Activated naive CD4-positive, alpha-beta T cell (primary cell): ENCODE results near the gene ANKUB1.

ENCODE experiments used
- DNase-seq, 4 experiments: peaks; one replicate each; lab custom pipeline; 2025; lab: John Stamatoyannopoulos, UW

Gene ANKUB1

DNA sequence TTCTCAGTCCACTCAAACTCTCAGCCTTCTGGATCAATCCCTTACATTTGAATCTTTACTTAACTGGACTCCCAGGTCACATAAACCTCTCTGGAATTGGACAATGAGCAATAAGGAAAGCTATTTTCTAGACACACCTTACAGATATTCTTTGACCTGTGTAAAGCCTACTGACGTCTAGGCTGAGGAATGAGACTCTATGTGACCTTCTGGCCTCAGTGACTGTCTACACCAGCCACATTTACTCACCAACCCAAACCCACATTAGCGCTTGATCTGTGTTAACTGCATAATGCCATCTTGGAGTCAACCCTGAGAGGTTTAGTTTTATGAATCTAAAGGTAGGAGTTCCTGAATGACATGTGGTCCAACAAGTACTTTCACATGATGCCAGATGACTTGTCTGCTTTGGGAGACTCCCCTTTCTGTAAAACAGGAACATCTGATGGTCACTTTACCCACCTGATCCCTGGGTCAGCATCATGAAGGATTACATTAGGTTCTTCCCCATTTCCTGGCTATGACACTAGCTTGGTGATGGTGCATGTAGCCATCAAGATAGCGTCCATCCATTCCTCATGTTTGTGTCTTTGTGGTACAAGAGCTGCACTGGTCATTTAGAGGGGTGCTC is 28.7 kb downstream of the ANKUB1 start:
- no peak for DNase-seq

DNA sequence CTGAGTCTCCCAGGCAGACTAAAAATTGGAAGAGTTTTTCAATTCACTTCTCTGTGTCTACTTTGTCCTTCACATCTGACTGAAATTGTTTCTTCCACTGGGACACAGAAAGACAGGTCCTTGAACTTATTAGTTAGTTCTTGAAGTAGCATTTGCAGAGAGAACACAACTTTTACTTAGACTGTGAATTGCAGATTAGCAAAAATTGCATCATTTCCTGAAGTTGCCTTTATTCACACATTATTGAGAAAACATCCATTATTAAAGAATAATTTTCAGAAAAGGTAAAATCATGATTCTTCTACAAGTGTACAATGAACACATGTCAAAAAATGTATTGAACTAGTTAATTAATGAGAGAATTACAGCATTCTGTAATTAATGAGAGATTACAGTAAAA is 38.6 kb downstream of the ANKUB1 start:
- DNase-seq: no peak

DNA sequence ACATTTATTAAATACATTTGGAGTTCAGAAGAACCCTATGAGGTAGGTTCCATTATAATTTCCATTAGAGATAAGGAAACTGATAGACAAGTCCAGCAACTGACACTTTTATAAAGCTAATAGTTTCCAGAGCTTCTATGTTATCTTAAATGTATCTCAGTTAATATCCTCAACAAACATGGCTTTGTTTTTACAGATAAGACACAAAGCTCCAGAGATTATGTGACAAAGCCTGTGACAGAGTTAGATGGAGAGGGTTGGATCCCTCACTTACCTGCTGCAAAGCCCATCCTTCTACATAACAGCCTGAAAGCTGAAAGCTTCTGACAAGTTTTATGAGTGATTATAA is 39.6 kb downstream of the ANKUB1 start:
- DNase-seq: no peak

DNA sequence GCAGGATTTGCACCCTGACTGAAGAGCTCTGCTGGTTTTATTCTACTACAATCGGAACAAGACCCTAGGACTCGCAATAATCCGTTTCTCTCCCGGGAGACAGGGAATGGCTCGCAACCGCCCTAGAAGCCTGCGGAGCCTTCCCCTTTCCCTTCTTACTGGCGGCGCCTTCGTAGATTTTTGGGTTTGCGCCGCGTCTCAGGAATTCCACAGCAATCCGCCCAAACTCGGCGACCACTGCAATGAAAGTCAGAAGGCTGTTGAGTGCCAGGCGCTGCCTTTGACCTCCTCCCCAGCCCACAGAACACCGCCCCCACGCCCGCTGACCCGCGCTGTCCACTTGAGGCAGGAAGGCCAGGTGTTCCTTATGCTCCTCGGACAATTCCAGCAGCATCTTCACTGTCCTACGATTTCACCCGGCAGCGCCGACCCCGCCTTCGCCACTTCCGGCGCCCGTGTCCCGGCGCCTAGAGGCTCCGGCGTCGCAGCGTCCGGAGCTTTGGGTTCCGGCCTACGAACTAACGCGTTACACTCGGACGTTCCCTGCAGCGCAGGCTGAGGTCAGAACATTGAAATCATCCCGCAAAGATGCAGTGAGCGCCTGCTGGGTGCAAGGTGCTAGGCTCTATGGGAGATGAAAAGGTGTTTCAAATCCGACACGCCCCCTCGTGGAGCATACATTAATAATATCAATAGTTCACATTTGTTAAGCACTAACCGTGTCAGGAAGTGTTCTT is 40.1 kb downstream of the ANKUB1 start, which contains the start of gene COMMD2:
COMMD2 (minus strand) TSS at position 439 of the 737 bp plus-strand sequence; CDS start at position 394, 45 bp downstream.
- peak; percentile 43 to 56 (median 47) for DNase-seq

DNA sequence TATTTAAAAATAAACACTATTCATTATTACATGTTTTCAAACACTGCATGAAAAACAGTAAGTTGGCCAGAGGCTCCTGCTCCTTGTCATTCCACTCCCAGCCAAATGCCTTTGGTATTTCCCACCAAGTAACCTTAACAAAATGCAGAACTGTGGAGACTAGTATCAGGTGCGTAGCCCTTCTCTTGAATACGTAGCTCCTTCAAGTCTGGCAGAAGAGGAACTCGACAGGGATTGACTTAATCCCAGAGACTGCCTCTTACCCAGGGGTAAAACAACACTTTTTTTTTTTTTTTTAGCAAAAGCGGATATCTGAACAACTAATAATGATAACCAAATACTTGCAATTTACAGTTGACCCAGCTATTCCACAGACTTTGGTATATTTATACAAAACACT is 40.8 kb downstream of the ANKUB1 start:
- no peak for DNase-seq

DNA sequence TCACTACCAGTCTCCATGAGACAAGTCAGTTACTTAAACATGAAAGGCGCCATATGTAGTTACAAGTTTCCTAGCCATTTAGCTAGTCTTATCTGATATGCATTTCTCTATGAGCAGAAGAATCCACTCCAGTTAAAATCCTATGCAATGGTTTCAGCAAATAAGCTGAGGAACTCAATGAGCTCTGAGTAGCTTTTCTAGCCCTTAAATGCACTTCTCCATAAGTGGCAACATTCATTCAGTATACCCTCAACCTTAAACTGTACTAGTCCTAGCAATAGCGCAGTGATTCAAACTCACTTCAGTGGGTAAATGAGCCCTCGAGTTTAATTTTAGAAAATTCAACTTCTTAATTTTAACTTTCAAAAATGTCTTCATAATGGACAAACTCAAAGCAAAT is 47.7 kb downstream of the ANKUB1 start:
- no peak for DNase-seq

DNA sequence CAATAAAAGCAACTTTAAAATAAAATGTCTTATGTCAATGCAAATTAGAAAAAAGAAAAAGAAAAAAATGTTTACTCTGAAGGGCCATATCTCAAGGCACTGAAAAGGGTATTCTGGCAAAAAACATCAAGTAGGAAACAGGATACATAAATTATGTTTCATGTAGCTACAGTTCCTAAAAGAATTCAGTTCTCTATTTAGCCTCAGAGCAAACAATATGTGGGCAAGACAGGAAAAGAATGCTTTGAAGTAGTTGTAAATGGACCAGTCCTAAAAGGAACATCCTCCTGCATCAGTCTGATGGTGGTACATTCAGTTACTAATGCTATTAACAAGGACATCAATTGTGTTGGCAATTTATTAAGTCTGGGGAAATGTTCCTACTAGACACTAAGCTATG is 48.2 kb downstream of the ANKUB1 start:
- no peak for DNase-seq

DNA sequence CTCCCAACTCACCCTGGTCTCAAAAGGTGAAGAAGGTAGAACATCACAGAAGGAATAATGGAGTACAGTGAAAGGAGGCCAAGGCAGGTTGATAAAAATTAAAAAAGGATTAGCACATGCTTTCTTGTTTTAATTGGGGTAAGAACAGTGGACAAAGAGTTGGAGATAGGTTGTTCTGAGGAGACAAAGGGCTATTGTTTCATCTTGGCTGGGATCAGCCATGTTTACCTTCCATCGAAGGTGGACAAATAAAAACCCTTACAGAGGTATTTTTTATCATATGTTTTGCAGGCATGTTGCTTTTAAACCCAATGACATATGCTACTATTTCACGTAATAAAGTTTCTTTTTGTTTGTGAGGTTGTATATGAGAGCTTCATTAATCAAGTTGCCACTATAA is 53.0 kb downstream of the ANKUB1 start:
- DNase-seq: no peak

DNA sequence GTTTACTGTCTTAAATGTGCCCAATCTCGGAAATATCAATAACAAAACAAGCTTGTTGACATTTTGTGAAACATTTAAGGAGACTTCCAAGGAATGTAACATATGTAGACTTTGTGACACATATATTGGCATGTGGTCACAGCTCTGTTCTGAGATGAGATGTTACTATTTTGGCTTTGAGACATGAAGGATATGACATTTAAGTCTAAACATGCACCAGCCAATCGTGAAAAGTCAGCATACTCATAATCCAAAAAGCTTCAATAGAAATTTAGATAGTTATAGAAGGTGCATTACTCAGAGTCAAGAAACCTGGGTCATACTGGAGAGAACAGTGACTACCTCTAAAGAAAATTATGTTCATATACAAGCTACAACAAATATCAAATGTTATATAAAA is 53.5 kb downstream of the ANKUB1 start:
- no peak for DNase-seq

DNA sequence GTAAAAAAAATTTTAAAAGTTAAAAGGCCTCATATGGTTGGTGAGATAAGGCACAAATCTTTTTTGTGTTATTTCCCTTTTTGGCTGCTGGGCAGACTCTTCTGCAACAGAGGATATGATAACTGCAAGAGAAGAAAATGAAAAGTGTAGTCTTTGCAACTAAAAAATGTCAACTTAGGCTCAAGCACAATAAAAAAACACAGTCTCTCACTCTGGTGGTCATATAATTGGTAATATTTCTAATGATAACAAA is 55.5 kb downstream of the ANKUB1 start:
- no peak for DNase-seq

DNA sequence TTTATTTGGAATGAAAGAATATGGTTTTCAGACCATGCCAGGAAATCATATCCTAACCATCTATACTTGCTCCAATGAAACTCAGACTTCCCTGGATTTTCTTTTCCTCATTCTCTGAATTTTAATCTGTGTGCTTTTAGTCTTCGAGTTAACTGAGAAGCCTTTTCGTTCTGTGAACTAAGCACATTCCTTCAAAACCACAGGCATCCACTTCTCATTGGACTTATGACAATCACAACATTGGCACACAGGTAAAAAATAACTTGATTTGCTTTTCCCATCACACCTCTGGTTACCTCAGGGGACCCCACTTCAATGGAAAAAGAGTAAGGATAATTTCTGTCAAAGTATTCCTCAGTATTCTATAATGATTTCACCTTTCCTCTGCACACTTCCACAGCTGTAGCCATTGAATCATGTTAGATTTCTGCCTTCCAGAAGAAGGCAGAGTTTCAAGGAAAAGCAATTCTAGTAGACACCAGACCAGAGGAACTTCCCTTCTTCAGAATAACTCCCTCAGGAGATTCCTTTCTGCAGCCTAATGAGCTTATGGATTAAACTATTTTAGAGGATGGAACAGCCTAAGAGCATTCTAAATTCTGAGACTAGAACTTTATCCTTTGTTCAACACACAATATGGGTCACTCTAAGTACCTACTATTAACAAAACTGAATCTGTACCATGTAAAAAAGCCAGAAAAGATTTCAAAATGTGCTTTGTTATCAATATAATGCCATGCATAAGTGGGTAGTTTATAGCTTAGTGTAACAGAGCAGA is 56.0 kb downstream of the ANKUB1 start:
- no peak for DNase-seq

DNA sequence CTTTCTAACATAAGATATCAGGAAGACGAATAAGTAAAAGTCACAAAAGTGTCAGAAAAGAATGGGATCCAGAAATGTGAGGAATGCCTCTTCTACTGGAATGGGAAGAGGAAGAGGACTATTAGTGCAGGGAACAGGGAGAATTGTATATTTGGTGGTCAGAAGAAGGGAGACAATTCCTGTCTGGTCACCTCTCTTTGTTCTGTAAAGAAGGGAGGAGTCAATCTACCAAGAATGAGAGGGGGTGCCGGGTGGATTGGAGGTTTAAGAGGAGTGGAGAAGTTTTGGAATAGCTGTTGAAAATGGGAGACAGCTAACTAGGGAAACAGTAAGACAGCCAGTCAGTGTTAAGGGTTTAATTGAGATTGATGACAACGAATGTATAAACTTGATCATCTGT is 60.1 kb downstream of the ANKUB1 start:
- DNase-seq: no peak

DNA sequence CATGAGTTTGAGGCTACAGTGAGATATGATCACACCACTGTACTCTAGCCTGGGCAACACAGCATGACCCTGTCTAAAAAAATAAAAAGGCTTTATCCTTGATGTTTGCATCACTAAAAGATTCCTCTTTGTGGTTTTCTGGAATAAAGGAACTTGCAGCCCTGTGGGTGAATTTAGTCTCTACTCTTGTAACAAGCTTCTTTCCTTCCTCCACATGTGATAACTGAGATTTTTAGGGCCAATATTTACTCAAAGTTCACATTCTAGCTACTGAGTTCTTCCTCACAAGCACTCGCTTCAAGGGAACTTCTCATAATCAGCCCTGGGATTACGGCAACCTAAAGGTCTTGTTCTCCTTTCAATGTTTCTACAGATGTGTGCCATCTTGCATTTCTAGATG is 64.7 kb downstream of the ANKUB1 start:
- no peak for DNase-seq

DNA sequence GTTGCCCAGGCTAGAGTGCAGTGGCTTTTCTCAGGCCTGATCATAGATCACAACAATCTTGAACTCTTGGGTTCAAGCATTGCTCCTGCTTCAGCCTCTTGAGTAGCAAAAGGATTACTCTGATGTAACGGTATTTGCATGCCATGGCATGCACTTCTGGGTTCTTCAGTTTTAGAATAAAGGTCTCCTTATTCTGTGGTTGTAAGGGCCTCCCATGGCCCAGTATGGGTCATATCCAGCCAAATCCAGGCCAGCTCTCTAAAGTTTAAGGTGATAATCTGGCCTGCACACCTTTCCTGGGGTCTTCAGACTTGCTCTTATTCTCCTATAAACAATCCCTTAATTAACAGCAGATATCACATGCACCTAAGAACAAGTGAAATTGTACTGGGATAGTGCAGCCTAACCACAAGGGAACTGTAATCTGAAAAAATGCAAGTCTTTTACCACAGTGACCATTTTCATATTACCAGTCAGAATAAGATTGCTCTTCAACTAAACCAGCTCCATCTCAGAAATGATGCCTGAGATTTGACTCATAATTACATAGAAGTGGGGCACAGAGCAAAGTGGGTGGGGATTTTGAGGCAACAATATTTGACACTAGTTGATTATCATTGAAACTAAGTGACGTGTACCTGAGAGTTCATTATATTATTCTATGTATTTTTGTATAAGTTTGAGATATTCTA is 65.5 kb downstream of the ANKUB1 start:
- no peak for DNase-seq

DNA sequence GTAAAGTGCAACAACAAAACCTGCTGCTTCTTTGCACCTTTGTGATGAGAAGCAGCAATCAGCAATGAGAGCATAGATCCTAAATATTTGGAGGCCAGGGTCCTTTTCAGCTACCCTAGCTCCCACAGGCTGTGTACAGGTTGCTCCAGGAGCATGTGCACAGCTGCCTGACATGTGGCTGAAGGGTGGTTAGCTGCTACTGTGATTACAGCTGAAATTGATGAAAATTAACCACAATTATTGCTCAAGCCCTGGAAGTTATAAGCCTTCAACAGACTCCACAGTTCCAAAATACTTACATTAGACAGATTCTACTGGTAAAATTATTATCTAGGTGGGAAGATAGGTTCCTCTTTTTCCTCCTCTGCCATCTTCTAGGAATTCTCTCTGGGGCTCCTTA is 68.6 kb downstream of the ANKUB1 start:
- DNase-seq: no peak

DNA sequence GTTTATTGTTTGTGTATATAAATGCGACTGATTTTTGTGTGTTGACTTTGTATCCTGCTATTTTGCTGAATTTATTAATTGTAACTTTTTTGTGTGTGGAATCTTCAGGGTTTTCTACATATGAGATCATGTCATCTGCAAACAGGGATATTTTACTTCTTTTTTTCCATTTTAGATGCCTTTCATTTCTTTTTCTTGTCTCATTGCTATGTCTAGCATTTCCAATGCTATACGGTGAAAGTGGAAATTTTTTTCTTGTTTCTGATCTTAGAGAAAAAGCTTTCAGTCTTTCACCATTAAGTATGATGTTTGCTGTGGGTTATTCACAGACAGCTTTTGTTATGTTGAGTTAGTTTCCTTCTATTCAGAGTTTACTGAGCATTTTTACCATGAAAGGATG is 71.4 kb downstream of the ANKUB1 start:
- no peak for DNase-seq

DNA sequence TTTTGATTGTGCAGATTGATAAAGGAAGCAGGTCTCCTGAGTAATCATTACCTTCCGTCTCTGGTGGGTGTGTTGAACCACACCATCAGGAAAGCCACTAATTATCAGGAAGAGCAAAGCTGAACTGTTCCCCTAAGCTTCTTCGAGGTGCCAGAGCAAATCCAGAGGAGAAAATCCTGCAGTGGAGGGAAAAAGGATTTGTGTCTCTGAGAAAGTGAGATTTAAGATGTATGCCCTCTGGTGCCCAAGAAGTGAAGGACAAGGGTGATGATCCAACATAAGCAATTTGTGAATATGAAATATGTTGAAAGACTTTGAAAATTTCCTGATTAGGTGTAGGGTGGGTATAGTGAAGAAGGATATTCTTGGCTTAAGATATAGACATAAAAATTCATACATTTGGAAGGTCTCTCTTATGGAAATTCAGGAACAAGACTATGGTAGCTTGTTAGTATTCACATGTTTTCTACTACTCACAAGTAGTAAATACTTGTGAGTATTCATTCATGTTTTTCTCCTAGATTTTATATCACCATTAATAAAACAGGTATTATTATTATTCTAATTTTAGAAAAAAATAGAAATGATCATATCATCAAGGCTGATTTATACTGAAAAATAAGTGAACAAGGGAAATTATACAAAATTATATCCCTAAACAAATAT is 74.8 kb downstream of the ANKUB1 start:
- no peak for DNase-seq

DNA sequence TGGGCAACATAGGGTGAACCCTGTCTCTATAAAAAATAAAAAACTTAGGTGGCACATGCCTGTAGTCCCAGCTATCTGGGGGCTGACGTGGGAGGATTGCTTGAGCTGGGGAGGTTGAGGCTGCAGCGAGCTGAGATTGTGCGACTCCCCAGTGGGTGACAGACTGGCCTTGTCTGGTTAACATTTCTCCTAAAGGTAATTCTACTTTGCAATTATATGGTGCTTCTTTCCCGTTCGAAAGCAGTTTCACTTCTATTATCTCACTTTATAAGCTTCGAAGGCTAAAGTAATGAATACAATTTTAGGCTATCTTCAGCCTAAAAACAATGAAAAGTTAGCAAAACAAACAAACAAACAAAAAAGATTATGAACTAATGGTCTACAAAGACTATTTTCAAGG is 75.4 kb downstream of the ANKUB1 start:
- DNase-seq: no peak

DNA sequence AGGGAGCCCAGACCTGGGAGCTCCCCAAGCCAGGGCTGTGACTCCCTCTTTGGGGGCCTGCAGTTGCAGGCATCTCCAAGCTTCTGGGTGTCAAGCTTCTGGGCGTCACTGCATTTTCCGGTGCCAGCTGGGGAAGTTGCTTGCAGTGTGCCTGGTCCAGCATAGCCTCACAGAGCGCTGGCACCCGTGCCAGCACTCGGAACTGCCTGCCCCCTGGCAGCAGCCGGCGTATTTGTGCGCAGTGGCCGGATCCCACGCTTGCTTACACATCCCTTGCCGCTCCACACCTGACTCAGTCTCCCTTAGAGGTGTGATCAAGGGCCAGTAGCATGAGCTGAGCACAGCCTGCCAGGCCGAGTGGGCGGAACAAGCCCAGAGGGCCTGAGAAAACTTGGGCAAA is 77.1 kb downstream of the ANKUB1 start:
- DNase-seq: no peak

DNA sequence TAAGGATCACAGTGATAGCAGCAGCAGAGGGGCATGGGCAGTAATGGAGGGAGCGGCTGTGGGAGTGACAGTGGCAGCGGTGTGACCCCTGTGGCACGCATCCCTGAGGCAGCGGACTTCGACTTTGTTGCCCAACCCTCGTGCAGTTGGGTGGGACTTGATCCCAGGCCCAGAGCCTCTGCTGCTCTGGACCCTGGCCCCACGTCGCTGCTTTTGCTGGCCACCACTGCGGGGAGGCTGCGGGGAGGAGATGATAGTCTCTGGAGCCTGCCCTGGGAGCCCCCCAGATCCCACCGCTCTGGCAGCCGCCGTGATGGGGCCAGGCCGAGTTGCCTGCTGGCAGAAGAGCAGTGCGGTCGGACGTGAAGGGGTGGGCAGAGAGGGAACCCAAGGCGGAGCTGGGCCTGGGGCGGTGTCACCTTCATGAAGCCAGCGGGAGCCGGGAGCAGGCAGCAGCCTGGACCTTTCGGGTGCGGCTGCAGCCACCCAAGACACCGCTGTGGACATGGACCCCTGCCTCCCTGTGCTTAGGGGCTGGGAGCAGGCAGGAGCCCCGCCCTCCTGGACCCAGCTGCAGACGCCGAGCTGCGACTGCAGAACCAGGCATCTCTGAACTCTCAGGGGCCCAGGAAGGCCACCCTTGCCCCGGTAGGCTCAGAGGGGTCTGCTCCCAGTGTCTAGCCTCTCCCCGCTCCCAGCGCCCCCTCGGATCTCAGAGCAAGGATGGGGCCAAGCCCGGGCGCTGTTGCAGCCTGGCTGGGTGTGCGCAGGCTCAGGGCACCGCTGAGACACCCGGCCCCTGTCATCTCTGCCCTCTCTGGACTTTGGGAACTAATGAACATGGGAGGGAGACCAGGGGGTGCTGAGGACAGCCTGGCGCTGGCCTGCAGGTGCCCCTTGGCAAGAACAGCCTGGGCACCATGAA is 78.4 kb downstream of the ANKUB1 start:
- DNase-seq: no peak
